ENCODE results near the gene MYBPHL.

MYBPHL gene

DNA sequence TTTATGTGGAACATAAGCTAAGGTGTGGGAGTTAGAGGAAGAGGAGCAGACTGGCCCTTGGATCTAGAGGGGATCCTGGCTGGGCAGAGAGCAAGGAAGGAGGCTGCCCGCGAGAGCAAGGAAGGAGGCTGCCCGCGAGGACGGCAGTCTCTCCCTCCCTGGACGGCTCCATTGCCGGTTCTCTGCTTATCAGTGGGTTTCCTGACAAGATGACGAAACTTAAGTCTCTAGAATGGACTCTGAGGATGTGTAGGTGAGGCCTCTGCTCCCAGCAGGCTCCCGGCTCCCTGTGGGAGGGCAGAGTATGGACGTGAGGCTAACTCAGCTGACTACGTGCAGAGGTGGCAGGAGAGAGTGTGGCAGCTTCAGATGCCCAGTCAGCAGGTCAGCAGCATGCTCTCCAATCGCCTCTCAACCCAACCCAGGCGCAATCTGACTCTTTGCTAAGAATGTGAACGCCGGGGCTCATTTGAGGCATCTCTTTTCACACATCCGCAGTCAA lies 6.1 kb downstream of the MYBPHL start:
- CTCF ChIA-PET, result no interaction called here
- DNase-seq (ENCODE audit: low spot score), result no peak
- no peak overlapping the region for H3K27ac ChIP-seq
- POLR2A ChIA-PET (ENCODE audit: low non-redundant PET), result no interaction called here
- no peak for TF ChIP-seq CTCF (conservative IDR thresholded peaks at IDR 0.05; ENCODE audit: low read depth)

- ChIA-PET CTCF (no interaction called here), POLR2A (ENCODE audit: low non-redundant PET) (no interaction called here)
- no peak overlapping the region for H3K27ac ChIP-seq
- no peak for DNase-seq (ENCODE audit: low spot score)
- TF ChIP-seq CTCF (conservative IDR thresholded peaks at IDR 0.05; ENCODE audit: low read depth), result no peak
These were observed 7.1 kb downstream of the MYBPHL start for GRCh38 chr1:109299558-109300343.

GRCh38 chr1:109298666-109299557 lies 7.9 kb downstream of the MYBPHL start:
- CTCF ChIA-PET, result no interaction called here
- no peak for TF ChIP-seq CTCF (conservative IDR thresholded peaks at IDR 0.05; ENCODE audit: low read depth)
- POLR2A ChIA-PET (ENCODE audit: low non-redundant PET), result no interaction called here
- no peak overlapping the region for H3K27ac ChIP-seq
- no peak for DNase-seq (ENCODE audit: low spot score)

- H3K27ac ChIP-seq, result no peak overlapping the region
- ChIA-PET POLR2A (ENCODE audit: low non-redundant PET) (no interaction called here), CTCF (interaction anchor here (0.7 kb wide), 1 partner anchor 20 kb away, joined by 4 read pairs; no protein-coding TSS in a partner anchor)
- TF ChIP-seq CTCF (conservative IDR thresholded peaks at IDR 0.05; ENCODE audit: low read depth), result no peak
- DNase-seq (ENCODE audit: low spot score), result no peak
These were observed 10.0 kb downstream of the MYBPHL start for GRCh38 chr1:109296782-109297181.

- no peak overlapping the region for H3K27ac ChIP-seq
- ChIA-PET POLR2A (ENCODE audit: low non-redundant PET) (no interaction called here), CTCF (interaction anchor here (0.7 kb wide), 2 partner anchors 19 to 238 kb away, joined by 4 to 6 read pairs; no protein-coding TSS in a partner anchor)
- TF ChIP-seq CTCF (conservative IDR thresholded peaks at IDR 0.05; ENCODE audit: low read depth), result no peak
- DNase-seq (ENCODE audit: low spot score), result no peak
These were observed 10.9 kb downstream of the MYBPHL start for GRCh38 chr1:109295712-109296415.

DNA sequence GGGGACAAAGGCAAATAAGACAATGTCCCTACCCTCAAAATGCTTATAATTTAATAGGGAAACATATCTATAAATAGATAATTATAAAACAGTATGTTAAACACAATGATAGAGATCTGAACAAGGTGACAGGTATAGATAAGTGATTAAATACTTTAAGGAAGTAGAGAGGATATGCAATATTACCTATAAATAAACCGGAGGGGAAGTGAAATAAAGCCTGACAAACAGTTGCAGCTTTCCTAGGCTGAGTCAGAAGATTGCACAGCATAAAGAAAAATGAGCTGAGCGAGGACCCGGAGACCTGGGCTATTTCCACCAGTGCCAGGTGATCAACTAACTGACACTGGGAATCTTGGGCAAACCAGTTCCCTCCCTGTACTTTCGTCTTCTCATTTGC lies 12.3 kb downstream of the MYBPHL start:
- no peak for TF ChIP-seq CTCF (conservative IDR thresholded peaks at IDR 0.05; ENCODE audit: low read depth)
- ChIA-PET CTCF (no interaction called here), POLR2A (ENCODE audit: low non-redundant PET) (no interaction called here)
- DNase-seq (ENCODE audit: low spot score), result no peak
- no peak overlapping the region for H3K27ac ChIP-seq
